KMS-11 (cell line): ENCODE data around the gene BMI1.

Experiments used
- H2AFZ ChIP-seq: fragments of 200-600 bp; sonication (generic); 2 replicates; pipeline ENCODE4 v1.6.1; 2016; ENCODE audit warnings: antibody characterized with exemption, mixed run types, low read depth
- H3K27ac ChIP-seq: fragments of 200-600 bp; sonication (generic); 2 replicates; pipeline ENCODE4 v1.6.1; 2016; ENCODE audit warnings: mild to moderate bottlenecking, mixed run types
- H3K27me3 ChIP-seq: fragments of 200-600 bp; sonication (generic); 2 replicates; pipeline ENCODE4 v1.6.1; 2017; ENCODE audit warnings: mild to moderate bottlenecking, low read depth, mixed run types, moderate library complexity; ENCODE audit not compliant: insufficient read depth
- H3K36me3 ChIP-seq: fragments of 200-600 bp; sonication (generic); 2 replicates; pipeline ENCODE4 v1.6.1; 2017; ENCODE audit warnings: mild to moderate bottlenecking, mixed run types; ENCODE audit not compliant: insufficient read depth
- H3K4me1 ChIP-seq: fragments of 200-600 bp; sonication (generic); 2 replicates; pipeline ENCODE4 v1.6.1; 2016; ENCODE audit warnings: mild to moderate bottlenecking, low read depth, mixed run types; ENCODE audit not compliant: poor library complexity, severe bottlenecking
- H3K4me2 ChIP-seq: fragments of 200-600 bp; sonication (generic); 2 replicates; pipeline ENCODE4 v1.7.0; 2016; ENCODE audit warnings: mild to moderate bottlenecking, mixed run types
- H3K4me3 ChIP-seq: fragments of 200-600 bp; sonication (generic); IDR thresholded peaks from 2 replicates; pipeline ENCODE4 v1.6.1; 2017; ENCODE audit warnings: low read depth, low read length, mixed read lengths; ENCODE audit not compliant: insufficient read depth
- H3K79me2 ChIP-seq: fragments of 200-600 bp; sonication (generic); 2 replicates; pipeline ENCODE4 v1.6.1; 2016; ENCODE audit warnings: low read depth, mixed run types; ENCODE audit not compliant: insufficient read depth
- H3K9ac ChIP-seq: fragments of 200-600 bp; sonication (generic); 2 replicates; pipeline ENCODE4 v1.6.1; 2016; ENCODE audit warnings: mild to moderate bottlenecking, mixed run types
- H4K20me1 ChIP-seq: fragments of 200-600 bp; sonication (generic); 2 replicates; pipeline ENCODE4 v1.6.1; 2016; ENCODE audit warnings: mild to moderate bottlenecking, mixed run types; ENCODE audit not compliant: insufficient read depth
- CTCF ChIP-seq: fragments of 200-600 bp; sonication (generic); conservative IDR thresholded peaks from 2 replicates; pipeline ENCODE4 v1.6.1; 2017; ENCODE audit warnings: low read depth, mild to moderate bottlenecking, antibody characterized with exemption, low read length, moderate library complexity, mixed read lengths

Gene BMI1

GRCh38 chr10:22310928-22311327 is 10.0 kb upstream of the BMI1 start:
- Histone ChIP-seq H3K4me2 (peak overlapping the region; percentile 83), H3K36me3 (no peaks in the 10 kb centered on the region), H3K4me3 (no peak overlapping the region), H3K27me3 (no peaks in the 10 kb centered on the region), H3K9ac (peak overlapping the region; percentile 95), H3K79me2 (peaks cover 77% of the 10 kb centered on the region), H2AFZ (0 out of 2 replicates have a peak overlapping the region, but pooled peaks have one; percentile 2), H3K27ac (peak overlapping the region; percentile 97), H4K20me1 (no peaks in the 10 kb centered on the region), H3K4me1 (peaks cover 72% of the 10 kb centered on the region)
- no peak for TF ChIP-seq CTCF

- no peaks in the 10 kb centered on the region for H4K20me1 ChIP-seq
- 0 out of 2 replicates have a peak, but pooled peaks cover 5% of the 10 kb centered on the region for H3K36me3 ChIP-seq
- peaks cover 59% of the 10 kb centered on the region for H3K4me1 ChIP-seq
- no peak overlapping the region for H3K4me3 ChIP-seq
- H3K79me2 ChIP-seq, result peaks cover 92% of the 10 kb centered on the region
- H3K9ac ChIP-seq, result peak overlapping the region; percentile 95
- peak overlapping the region; percentile 97 for H3K27ac ChIP-seq
- H2AFZ ChIP-seq, result no peak overlapping the region
- TF ChIP-seq CTCF, result no peak
- H3K4me2 ChIP-seq, result peak overlapping the region; percentile 97
- no peaks in the 10 kb centered on the region for H3K27me3 ChIP-seq
These were observed 6.0 kb upstream of the BMI1 start for GRCh38 chr10:22314852-22315251.

GRCh38 chr10:22315455-22316285 is 5.2 kb upstream of the BMI1 start:
- H3K4me3 ChIP-seq, result no peak overlapping the region
- peaks cover 88% of the 10 kb centered on the region for H3K79me2 ChIP-seq
- peak overlapping the region; percentile 56 for H2AFZ ChIP-seq
- peaks cover 58% of the 10 kb centered on the region for H3K4me1 ChIP-seq
- peak overlapping the region; percentile 97 for H3K4me2 ChIP-seq
- TF ChIP-seq CTCF, result no peak
- no peaks in the 10 kb centered on the region for H4K20me1 ChIP-seq
- no peaks in the 10 kb centered on the region for H3K27me3 ChIP-seq
- peak overlapping the region; percentile 95 for H3K9ac ChIP-seq
- H3K36me3 ChIP-seq, result 0 out of 2 replicates have a peak, but pooled peaks cover 5% of the 10 kb centered on the region
- peak overlapping the region; percentile 97 for H3K27ac ChIP-seq

GRCh38 chr10:22316286-22317075 is 4.4 kb upstream of the BMI1 start, which contains the start of gene COMMD3:
TSS of gene COMMD3 (plus strand) at chr10:22316388. CDS start at chr10:22316418, 30 bp downstream.
- no peaks in the 10 kb centered on the region for H3K27me3 ChIP-seq
- H3K9ac ChIP-seq, result peak within 1 kb of the TSS; percentile 95
- H3K27ac ChIP-seq, result peak within 1 kb of the TSS; percentile 97
- H2AFZ ChIP-seq, result peak within 1 kb of the TSS; percentile 56
- H3K79me2 ChIP-seq, result peaks cover 80% of the 10 kb centered on the region
- no peak within 1 kb of the TSS for H3K4me3 ChIP-seq
- H3K4me1 ChIP-seq, result peaks cover 50% of the 10 kb centered on the region
- peak within 1 kb of the TSS; percentile 97 for H3K4me2 ChIP-seq
- TF ChIP-seq CTCF, result no peak
- H4K20me1 ChIP-seq, result no peaks in the 10 kb centered on the region
- 0 out of 2 replicates have a peak, but pooled peaks cover 5% of the 10 kb centered on the region for H3K36me3 ChIP-seq
